GM21529 (cell line): ENCODE data around the gene CDK17.
"Not testable (repeated sequence)": the region's sequence is repeated elsewhere in the genome, so short reads cannot be mapped to it uniquely, and the experiment has no call there.

Experiments used
- ATAC-seq: cut with Tn5 transposase; IDR thresholded peaks from one replicate; pipeline ENCODE4 v1.9.1; 2021; ENCODE audit not compliant: unreplicated experiment

CDK17 gene

GRCh38 chr12:96359328-96359727 lies 40.9 kb downstream of the CDK17 start:
- no peak for ATAC-seq

- ATAC-seq = no peak
These were observed 43.4 kb downstream of the CDK17 start for GRCh38 chr12:96356831-96357230.

- no peak for ATAC-seq
These were observed 45.2 kb downstream of the CDK17 start for GRCh38 chr12:96354844-96355534.

- no peak for ATAC-seq
These were observed 45.9 kb downstream of the CDK17 start for GRCh38 chr12:96354326-96354725.

GRCh38 chr12:96352161-96352835 lies 47.9 kb downstream of the CDK17 start:
- peak; percentile 51 for ATAC-seq

GRCh38 chr12:96350982-96351381 lies 49.3 kb downstream of the CDK17 start:
- ATAC-seq = peak; percentile 39

- no peak for ATAC-seq
These were observed 53.0 kb downstream of the CDK17 start for GRCh38 chr12:96347130-96347699.

GRCh38 chr12:96346716-96347115 lies 53.5 kb downstream of the CDK17 start:
- not testable (repeated sequence) for ATAC-seq

- ATAC-seq = no peak
These were observed 56.0 kb downstream of the CDK17 start for GRCh38 chr12:96344124-96344695.

GRCh38 chr12:96343347-96343954 lies 56.8 kb downstream of the CDK17 start:
- ATAC-seq = peak; percentile 85

- not testable (repeated sequence) for ATAC-seq
These were observed 60.6 kb downstream of the CDK17 start for GRCh38 chr12:96339666-96340065.

- no peak for ATAC-seq
These were observed 61.3 kb downstream of the CDK17 start for GRCh38 chr12:96338852-96339471.

- no peak for ATAC-seq
These were observed 62.3 kb downstream of the CDK17 start for GRCh38 chr12:96337953-96338352.

GRCh38 chr12:96336489-96336888 lies 63.8 kb downstream of the CDK17 start:
- no peak for ATAC-seq

GRCh38 chr12:96335270-96335669 lies 65.0 kb downstream of the CDK17 start:
- peak; percentile 98 for ATAC-seq

GRCh38 chr12:96334502-96334901 lies 65.7 kb downstream of the CDK17 start:
- no peak for ATAC-seq

GRCh38 chr12:96329545-96329944 lies 70.7 kb downstream of the CDK17 start:
- no peak for ATAC-seq

- ATAC-seq = no peak
These were observed 71.2 kb downstream of the CDK17 start for GRCh38 chr12:96329018-96329417.

- ATAC-seq = peak; percentile 38
These were observed 72.3 kb downstream of the CDK17 start for GRCh38 chr12:96327889-96328288.

GRCh38 chr12:96327346-96327745 lies 72.9 kb downstream of the CDK17 start:
- peak; percentile 84 for ATAC-seq

- ATAC-seq = peak; percentile 3
These were observed 73.5 kb downstream of the CDK17 start for GRCh38 chr12:96326628-96327227.
